GM12892 (cell line): Measurements from ENCODE around the gene STARD7.

Experiments used
- POLR2A ChIP-seq: IDR thresholded peaks from 2 replicates; pipeline ENCODE4 v1.6.1; 2011; ENCODE audit warnings: low read depth, low read length, control low read depth
- POLR2AphosphoS5 ChIP-seq: IDR thresholded peaks from 2 replicates; pipeline ENCODE4 v1.6.1; 2011; ENCODE audit warnings: low read depth, low read length, control low read depth
- TAF1 ChIP-seq: IDR thresholded peaks from 2 replicates; pipeline ENCODE4 v1.6.1; 2011; ENCODE audit warnings: low read depth, mild to moderate bottlenecking, control low read depth, low read length, borderline replicate concordance

DNA sequence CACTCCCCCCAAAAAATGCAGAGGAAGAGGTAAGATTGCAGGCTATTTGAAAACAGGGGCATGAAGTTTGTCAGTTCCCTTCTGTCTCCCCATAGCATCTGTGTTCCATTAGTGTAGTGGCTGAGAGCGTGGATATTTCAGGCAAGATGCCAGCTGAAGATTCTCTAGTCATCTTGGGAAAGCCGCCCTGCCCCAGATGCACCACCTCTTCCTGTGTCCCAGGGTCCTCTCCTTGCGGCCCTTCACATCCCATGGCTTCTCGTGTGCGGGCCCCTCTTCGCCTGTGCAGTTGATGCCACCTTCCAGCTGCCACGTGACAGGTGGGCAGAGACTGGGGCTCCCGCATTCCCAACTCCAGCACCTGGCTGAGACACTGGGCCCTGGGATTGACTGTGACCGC lies 41.0 kb upstream of the STARD7 start:
- TF ChIP-seq POLR2A = peak; percentile 17; the same call in 1 of the 2 replicates
- TF ChIP-seq POLR2AphosphoS5 = no peak; the same call in 1 of the 2 replicates
- TF ChIP-seq TAF1 = no peak
